Urothelium cell line (cell line): ENCODE data around the gene CCT5.
"Not testable (repeated sequence)": the region's sequence is repeated elsewhere in the genome, so short reads cannot be mapped to it uniquely, and the experiment has no call there.

Experiments used
- DNase-seq: peaks from one replicate; pipeline ENCODE4 v3.0.0; 2011; ENCODE audit warnings: low spot score, mixed read lengths
- FAIRE-seq: peaks from 2 replicates; lab custom pipeline; 2011; peaks lifted over from hg19 to GRCh38; lab: Jason Lieb, UNC

Gene CCT5

DNA sequence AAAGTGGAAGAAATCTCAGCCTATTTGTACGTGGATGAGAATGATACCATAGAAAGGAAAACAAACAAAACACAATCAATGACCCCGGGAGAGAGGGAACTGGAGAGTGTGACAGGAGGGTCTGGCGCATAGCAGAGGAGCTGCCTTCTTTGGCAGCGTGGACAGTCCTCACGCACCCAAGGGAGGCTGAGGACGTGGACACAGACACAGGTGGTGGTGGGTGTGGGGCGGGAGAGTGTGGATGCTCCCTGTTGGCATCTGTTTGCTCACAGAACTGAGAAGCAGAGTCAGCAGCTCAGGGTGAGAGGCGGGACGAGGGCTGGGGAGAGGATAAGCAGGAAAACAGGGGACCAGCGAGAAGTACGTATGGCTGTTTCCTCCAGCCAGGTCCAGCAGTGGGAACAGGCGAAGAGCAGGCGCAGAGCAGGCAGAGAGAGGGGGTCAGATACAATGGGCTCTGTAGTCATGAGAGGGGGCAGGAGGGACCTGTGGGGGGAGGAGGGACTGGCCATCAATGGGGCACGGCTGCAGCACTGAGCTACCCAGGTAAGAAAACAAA, 47.6 kb downstream of the CCT5 start:
- FAIRE-seq (no peak), DNase-seq (no peak)

- no peak for FAIRE-seq
Observed at GRCh38 chr5:10300246-10300645, 50.2 kb downstream of the CCT5 start.

DNA sequence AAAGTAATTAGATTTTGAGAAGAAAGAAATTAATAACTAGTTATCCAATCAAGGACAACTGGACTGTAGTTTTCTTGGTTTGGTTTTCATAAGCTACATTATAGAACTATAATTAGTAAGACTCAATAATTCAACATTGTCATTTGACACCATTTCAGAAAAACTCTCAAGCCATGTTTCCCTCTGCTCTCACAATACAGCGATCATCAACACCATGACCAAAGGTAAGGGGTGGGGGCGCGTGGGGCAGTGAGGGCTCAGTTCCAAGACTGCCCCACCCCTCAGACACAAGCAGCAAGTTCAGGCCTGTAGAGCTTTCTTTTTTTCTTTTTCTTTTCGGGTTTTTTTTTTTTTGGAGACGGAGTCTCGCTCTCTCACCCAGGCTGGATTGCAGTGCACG, 51.2 kb downstream of the CCT5 start:
- FAIRE-seq = no peak
- DNase-seq = no peak

More at GRCh38 chr5:10300246-10300645, 50.2 kb downstream of the CCT5 start:
- DNase-seq = no peak

GRCh38 chr5:10301842-10302610, 51.9 kb downstream of the CCT5 start:
- no peak for FAIRE-seq
- no peak for DNase-seq

- FAIRE-seq (no peak), DNase-seq (no peak)
Observed at GRCh38 chr5:10303201-10303600, 53.1 kb downstream of the CCT5 start.

DNA sequence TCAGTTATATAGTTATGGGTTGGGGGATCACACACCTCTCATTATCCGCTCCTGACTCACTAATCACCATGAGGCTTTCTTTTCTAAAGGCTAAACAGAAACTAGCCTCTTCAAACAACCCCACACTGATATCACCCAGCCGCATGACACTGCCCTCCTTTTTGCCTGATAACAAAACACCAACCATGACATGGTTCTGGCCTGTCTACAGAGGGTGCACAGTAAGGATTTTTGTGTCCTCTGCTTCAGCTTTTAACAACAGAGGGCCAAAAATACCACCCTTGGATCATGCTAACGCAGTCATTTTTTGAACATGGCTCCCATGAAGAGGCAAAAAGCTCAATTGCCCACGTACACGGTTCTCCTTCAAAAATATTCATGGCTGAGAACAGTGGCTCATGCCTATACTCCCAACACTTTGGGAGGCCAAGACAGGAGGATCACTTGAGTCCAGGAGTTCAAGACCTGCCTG, 53.7 kb downstream of the CCT5 start:
- FAIRE-seq = no peak
- DNase-seq = no peak

DNA sequence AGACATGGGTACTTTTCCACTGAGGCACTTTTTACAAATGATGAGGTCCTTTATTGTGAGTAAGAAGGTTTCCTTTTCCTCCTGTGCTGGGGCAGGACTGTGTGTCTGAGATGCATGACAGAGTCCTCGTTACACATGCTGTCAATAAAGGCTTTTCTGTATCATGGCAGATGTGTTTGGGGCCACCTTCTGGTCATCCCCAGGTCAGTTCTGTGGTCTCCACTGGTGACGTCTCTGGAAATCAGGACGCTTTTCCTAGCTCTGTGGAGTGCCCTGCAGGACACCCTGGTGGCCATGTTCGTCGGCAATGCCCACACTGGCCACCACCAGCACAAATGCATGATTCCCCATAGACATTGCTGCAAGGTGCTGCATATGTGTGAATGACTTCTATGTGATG, 54.9 kb downstream of the CCT5 start:
- FAIRE-seq = no peak
- DNase-seq = no peak

DNA sequence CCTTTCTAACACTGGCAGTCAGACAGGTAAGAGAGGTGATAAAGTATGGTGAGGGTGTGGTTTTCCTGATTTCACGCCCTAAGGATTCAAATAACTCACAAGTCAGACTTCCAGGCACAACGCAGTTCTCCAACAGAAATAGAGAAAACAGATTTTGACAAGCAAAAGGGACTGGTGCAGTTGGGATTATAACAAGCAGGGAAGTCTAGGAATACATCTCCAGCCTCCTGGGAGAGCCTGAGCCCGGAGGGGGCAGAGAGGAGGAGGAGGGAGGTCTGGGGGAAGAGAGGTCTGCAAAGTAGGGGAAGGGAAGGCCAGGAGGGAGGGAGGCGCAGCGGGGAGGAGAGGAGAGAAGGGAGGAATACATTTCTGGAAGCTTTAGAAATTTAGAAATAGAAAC, 56.0 kb downstream of the CCT5 start:
- FAIRE-seq = no peak

DNA sequence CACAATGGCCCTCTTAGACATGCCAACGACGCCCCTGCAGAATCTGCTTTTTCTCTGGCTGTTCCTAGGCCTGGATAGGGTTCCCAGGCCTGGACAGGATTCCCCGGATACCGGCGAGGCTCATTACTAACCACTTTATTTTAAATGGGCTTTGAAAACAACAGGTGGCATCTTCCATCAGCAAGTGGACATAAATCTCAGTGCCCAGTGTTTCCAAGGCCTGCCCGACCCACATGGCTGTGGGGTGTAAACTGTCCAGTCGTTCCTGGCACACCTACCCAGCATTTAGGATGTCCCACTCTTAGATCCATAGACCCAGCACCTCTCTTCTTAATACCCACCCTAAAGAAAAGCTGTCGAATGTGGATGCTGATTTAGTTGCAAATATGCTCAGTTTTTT, 56.7 kb downstream of the CCT5 start:
- no peak for FAIRE-seq
- no peak for DNase-seq

More for the DNA sequence above, 56.0 kb downstream of the CCT5 start:
- DNase-seq = no peak

DNA sequence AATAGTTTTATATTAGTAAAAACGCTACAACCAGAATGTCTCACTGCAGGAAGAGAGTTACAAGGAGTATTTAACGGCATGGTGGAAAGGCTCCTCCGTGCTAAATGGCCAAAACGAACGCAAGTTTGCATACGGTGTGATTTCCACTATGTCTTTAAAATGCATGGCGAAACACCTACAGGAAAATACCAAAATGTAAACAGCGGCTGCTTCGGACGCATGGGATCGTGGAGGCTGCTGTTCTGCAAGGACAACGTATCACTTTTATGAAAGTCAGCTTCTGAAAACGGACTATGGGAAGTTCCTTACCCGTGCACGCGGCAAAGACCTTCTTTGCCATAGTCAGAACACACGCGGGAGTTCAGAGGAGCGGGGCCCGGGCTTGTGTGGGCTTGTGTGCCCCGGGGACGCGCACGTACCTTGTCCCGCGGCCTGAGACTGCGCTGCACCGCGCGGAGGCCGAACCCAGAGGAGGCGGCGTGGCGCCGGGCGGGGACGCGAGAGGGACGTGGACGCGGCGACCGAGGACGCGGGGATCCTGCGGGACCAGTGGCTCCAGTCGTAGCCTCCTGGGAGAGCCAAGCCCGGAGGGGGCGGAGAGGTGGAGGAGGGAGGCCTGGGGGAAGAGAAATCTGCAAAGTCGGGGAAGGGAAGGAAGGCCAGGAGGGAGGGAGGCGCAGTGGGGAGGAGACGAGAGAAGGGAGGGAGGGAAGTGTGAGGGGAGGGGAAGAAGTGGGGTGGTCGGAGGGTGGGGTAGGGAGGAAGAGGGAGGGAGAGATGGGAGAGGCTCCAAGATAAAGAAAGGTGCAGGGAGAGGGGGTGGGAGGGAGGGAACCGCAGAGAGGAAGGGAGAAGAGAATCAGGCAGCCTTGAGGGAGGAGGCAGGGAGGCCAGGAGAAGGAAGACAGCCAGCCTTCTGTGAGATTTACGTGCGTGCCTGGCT, 57.4 kb downstream of the CCT5 start, which contains the start of gene CMBL:
CMBL (minus strand) TSS at position 697 of the 943 bp plus-strand sequence. CDS start 17,140 bp downstream, outside the sequence.
- no peak for FAIRE-seq

DNA sequence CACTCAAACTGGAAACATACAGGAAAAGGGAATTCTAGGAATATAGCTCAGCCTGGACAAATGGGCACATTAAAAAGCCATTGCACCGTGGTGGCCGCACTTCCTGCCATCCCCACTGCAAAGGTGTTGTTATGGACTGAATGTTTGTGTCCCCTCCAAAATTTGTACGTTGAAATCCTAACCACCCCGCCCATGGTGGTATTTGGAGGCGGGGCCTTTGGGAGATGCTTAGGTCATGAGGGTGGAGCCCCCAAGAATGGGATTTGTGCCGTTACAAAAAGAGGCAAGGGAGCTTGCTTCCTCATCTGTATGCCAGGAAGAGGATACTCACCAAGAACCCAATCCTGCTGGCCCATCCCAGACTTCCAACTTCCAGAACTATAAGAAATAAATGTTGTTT, 58.8 kb downstream of the CCT5 start:
- no peak for FAIRE-seq

More for the DNA sequence above, 57.4 kb downstream of the CCT5 start, which contains the start of gene CMBL:
- DNase-seq = peak; percentile 61

DNA sequence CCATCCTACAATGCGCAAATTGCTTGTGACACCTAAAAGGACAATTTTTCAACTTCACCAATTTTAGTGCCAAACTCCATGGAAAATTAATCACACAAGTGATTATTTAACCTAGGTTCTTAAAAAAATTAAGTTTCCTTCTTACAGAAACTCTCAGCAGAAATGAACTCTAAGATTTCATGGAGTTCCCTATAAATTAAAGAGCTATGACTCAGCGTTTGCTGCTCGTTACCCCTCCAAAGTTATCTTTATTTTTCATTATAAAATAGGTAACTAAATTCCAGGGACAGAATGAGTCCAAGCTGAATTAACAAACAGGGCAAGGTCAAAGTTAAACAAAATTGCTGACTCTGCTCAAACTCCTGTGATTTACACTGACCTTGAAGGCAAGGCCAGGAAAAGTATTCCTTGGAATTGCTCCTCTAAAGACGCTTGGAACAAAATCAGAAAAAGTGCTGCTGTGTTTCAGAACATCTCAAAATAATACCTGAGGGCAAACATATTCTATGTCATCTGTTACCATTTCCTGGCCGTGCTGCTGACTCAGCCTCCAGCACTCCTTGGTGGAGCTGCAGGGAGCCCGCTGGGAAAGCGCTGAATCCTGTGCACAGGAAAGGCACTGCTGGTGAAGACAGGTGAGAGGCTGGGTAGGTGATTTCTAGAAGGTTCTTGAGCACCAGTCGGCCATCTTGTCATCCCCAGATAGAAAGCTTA, 60.1 kb downstream of the CCT5 start:
- DNase-seq = peak; percentile 83
- no peak for FAIRE-seq

More for the DNA sequence above, 58.8 kb downstream of the CCT5 start:
- no peak for DNase-seq

GRCh38 chr5:10310835-10311570, 60.9 kb downstream of the CCT5 start:
- peak; percentile 44 for DNase-seq
- not testable (repeated sequence) for FAIRE-seq

DNA sequence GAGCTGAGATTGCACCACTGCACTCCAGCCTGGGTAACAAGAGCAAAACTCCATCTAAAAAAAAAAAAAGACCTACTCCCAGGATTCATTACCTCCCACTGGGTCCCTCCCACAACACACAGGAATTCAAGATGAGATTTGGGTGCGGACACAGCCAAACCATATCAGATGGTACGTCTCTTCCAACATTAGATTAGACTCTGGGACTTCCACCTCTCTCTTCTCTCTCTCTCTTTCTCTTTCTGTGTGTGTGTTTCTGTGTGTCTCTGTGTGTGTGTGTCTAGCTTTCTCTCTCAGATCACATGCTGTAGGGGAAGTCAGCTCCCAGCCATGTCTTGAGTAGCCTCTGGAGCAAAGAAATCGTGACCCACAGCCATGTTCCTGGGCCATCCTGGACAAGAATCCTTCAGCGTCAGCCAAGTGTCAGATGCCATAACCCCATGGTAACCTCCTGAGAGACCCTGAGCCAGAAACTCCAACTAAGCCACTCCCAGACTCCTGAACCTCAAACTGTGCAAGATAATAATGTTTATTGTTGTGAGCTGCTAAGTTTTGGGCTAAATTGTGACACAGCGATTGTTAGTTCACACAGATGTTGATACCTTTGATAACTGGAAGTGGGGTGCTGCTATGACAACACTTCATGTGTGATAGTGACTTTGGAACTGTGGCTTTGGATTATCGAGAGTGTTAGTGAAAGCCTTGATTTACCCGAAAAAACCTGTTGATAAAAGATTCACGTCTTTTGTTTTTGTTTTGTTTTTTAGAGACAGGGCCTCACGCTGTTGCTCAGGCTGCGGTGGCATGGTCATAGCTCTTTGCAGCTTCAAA, 61.7 kb downstream of the CCT5 start:
- no peak for DNase-seq
- no peak for FAIRE-seq

DNA sequence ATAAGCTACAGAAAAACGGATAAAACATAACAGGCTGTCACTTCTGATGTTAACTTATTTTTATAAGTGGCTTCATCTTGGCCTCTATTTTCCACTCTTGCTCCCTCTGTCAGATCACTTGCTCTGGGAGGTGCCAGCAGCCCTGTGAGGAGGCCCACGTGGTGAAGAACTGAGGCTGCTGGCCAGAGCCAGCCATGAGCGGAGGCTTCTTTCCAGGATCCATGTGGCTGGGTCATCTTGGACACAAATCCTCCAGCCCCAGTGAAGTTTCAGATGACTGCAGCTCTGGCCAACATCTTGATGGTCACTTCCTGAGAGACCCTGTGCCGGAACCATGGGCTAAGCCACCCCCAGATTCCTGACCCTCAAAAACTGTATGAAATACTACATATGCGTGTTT, 65.1 kb downstream of the CCT5 start:
- FAIRE-seq (no peak), DNase-seq (no peak)
